HepG2 (cell line): ENCODE measurements around the gene FKBP10. TPM values are rescaled to one million over a fixed set of nuclear protein-coding genes. Genes with fewer than 3 reads are reported as not detected.

Experiments used
- AGO1 ChIP-seq: fragments of 200-400 bp; formaldehyde crosslinking; IDR thresholded peaks from 2 replicates; pipeline ENCODE4 v1.6.1; 2017; ENCODE audit warnings: mild to moderate bottlenecking, low read depth, low read length, moderate library complexity; ENCODE audit not compliant: poor library complexity, severe bottlenecking
- CEBPB ChIP-seq: IDR thresholded peaks from 2 replicates; pipeline ENCODE4 v1.6.1; 2011; ENCODE audit warnings: low read depth, low read length, improper control_type of control experiment, borderline replicate concordance
- HNF4G ChIP-seq, 2 experiments: sonication (generic) in 1 of 2; formaldehyde crosslinking in 1 of 2; IDR thresholded peaks; 2 replicates each; pipeline versions ENCODE4 v1.4.0 to v1.6.1; 2011 to 2020; ENCODE audit warnings: borderline replicate concordance in 2 of 2, low read depth in 2 of 2, mild to moderate bottlenecking in 2 of 2, low read length in 1 of 2, missing genetic modification reagents in 1 of 2, moderate library complexity in 1 of 2
- NONO ChIP-seq, 2 experiments: fragments of 450-650 bp in 1 of 2; sonication (generic) in 1 of 2; formaldehyde crosslinking in 1 of 2; IDR thresholded peaks in 1 of 2; conservative IDR thresholded peaks in 1 of 2; 2 replicates each; pipeline versions ENCODE4 v1.6.1 to v1.8.0; 2017 to 2022; ENCODE audit warnings: mild to moderate bottlenecking in 1 of 2, missing genetic modification reagents in 1 of 2, moderate library complexity in 1 of 2
- NPAS2 ChIP-seq: sonication (generic); formaldehyde crosslinking; IDR thresholded peaks from 2 replicates; pipeline ENCODE4 v1.8.0; 2022; ENCODE audit warnings: mild to moderate bottlenecking, missing genetic modification reagents, borderline replicate concordance
- PAF1 ChIP-seq: IDR thresholded peaks from 2 replicates; pipeline ENCODE4 v1.6.1; 2016; ENCODE audit warnings: missing genetic modification reagents, missing compliant biosample characterization
- SCMH1 ChIP-seq: sonication (generic); formaldehyde crosslinking; IDR thresholded peaks from 2 replicates; pipeline ENCODE4 v1.9.0; 2021; ENCODE audit warnings: missing genetic modification reagents, mild to moderate bottlenecking, borderline replicate concordance
- SNAPC4 ChIP-seq: sonication (generic); formaldehyde crosslinking; IDR thresholded peaks from 2 replicates; pipeline ENCODE4 v1.4.0; 2020; ENCODE audit warnings: mild to moderate bottlenecking, missing genetic modification reagents
- SNAPC5 ChIP-seq: sonication (generic); formaldehyde crosslinking; IDR thresholded peaks from 2 replicates; pipeline ENCODE4 v1.8.1; 2023; ENCODE audit warnings: mild to moderate bottlenecking, missing genetic modification reagents, borderline replicate concordance
- SPEN ChIP-seq: sonication (generic); formaldehyde crosslinking; IDR thresholded peaks from 2 replicates; pipeline ENCODE4 v1.5.1; 2020; ENCODE audit warnings: low read depth, mild to moderate bottlenecking, missing genetic modification reagents
- ZFP36L1 ChIP-seq: sonication (generic); formaldehyde crosslinking; IDR thresholded peaks from 2 replicates; pipeline ENCODE4 v1.8.0; 2022; ENCODE audit warnings: mild to moderate bottlenecking, missing genetic modification reagents, moderate library complexity
- ZIK1 ChIP-seq: sonication (generic); formaldehyde crosslinking; IDR thresholded peaks from 2 replicates; pipeline ENCODE4 v1.5.0; 2020; ENCODE audit warnings: mild to moderate bottlenecking, low read depth, missing genetic modification reagents, borderline replicate concordance
- ZNF552 ChIP-seq: sonication (generic); formaldehyde crosslinking; IDR thresholded peaks from 2 replicates; pipeline ENCODE4 v1.9.0; 2022; ENCODE audit warnings: missing genetic modification reagents, mild to moderate bottlenecking, borderline replicate concordance
- ZNF556 ChIP-seq: sonication (generic); formaldehyde crosslinking; IDR thresholded peaks from 2 replicates; pipeline ENCODE4 v1.4.0; 2020; ENCODE audit warnings: mild to moderate bottlenecking, missing genetic modification reagents, borderline replicate concordance
- ZNF572 ChIP-seq: sonication (generic); formaldehyde crosslinking; IDR thresholded peaks from 2 replicates; pipeline ENCODE4 v1.5.1; 2020; ENCODE audit warnings: mild to moderate bottlenecking, missing genetic modification reagents
- ZNF577 ChIP-seq: sonication (generic); formaldehyde crosslinking; IDR thresholded peaks from 2 replicates; pipeline ENCODE4 v1.4.0; 2020; ENCODE audit warnings: mild to moderate bottlenecking, low read depth, missing genetic modification reagents, borderline replicate concordance
- ZNF609 ChIP-seq: sonication (generic); formaldehyde crosslinking; IDR thresholded peaks from 2 replicates; pipeline ENCODE4 v1.4.0; 2020; ENCODE audit warnings: mild to moderate bottlenecking, missing genetic modification reagents, borderline replicate concordance
- polyA plus RNA-seq, 8 experiments: library from polyadenylated mRNA; depleted of rRNA in 3 of 8; stranded (reverse) in 7 of 8; unstranded in 1 of 8; fragments of >200 nt; fragmentation: Illumina TruSeq in 4 of 8; extraction: Trizol in 4 of 8; gene quantifications; 2 replicates each; pipeline versions ENCODE4 v1.2.1 to v1.2.3, GENCODE V29; 2011 to 2016; ENCODE audit warnings: low read depth in 4 of 8, missing spikeins in 1 of 8, mixed read lengths in 1 of 8; ENCODE audit not compliant: insufficient read depth in 1 of 8
- total RNA-seq, 5 experiments: library from RNA; depleted of rRNA; stranded (reverse); fragments of >200 nt; fragmentation: Illumina TruSeq; extraction: Trizol; gene quantifications; 2 replicates each; pipeline ENCODE4 v1.2.3, GENCODE V29; 2016; ENCODE audit warnings: low read depth in 1 of 5

The FKBP10 gene
- total and polyA plus RNA-seq, 2 of the 13 experiments (the other 11 are each of a cell fraction or from before 2014, with no cell fraction given): 149 to 573 TPM

DNA sequence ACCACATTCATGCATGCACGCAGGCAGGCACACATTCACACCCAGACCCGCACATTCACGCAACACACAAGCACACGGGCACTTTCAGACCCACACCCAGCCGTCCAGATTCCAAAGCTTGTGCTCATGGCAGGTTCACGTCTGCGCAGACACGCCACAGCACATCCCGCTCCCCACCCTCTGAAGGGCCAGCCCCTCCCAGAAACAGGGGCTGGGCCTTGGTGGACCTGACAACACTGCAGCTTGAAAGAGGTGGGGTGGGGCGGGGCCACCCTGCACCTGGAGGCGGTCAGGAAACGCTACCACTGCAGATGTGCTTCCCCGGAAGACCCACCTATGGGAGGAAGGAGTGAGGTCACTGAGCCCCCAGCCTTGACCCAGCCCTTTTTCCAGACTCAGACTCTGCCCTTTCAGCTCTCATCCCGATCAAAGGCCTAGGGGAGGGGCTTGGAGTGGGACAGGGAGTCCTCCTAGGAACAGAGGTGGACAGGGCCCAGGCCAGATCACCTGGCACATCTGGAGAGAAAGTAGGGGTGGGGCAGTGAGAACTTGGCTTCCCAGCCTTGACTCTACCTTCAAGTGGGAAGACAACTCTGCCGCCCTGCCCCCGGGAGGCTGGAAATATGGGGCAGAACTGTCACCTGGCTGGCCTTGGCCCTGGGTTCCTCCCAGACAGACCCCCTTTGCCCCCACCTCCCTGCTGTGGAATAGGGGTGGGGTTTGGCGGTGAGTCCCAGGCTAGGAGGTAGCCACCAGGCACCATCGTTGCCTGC, 12.0 kb upstream of the FKBP10 start (continued):
- TF ChIP-seq ZNF572 (CRISPR knock-in tag) (peak; percentile 75; the same call in 1 of the 2 replicates), SNAPC4 (CRISPR knock-in tag) (no peak), SCMH1 (no peak), ZIK1 (CRISPR knock-in tag) (0 out of 2 replicates have a peak, but pooled peaks have one; percentile 4), ZNF609 (no peak; the same call in 1 of the 2 replicates), PAF1 (CRISPR knock-in tag) (no peak), NONO (IDR thresholded peaks at IDR 0.05) (no peak), NONO (CRISPR knock-in tag; conservative IDR thresholded peaks at IDR 0.05) (peak; percentile 70; the same call in 1 of the 2 replicates), CEBPB (no peak), HNF4G (IDR thresholded peaks at IDR 0.05; ENCODE audit: borderline replicate concordance, low read depth, low read length) (peak; percentile 64), HNF4G (CRISPR knock-in tag; IDR thresholded peaks at IDR 0.05; ENCODE audit: borderline replicate concordance, low read depth) (peak; percentile 76; the same call in 1 of the 2 replicates), ZFP36L1 (CRISPR knock-in tag) (no peak), SNAPC5 (CRISPR knock-in tag) (0 out of 2 replicates have a peak, but pooled peaks have one; percentile 16), ZNF556 (CRISPR knock-in tag) (no peak; the same call in 1 of the 2 replicates), ZNF577 (CRISPR knock-in tag) (no peak), SPEN (CRISPR knock-in tag) (no peak; the same call in 1 of the 2 replicates), AGO1 (peak; percentile 79), NPAS2 (CRISPR knock-in tag) (no peak), ZNF552 (CRISPR knock-in tag) (no peak; the same call in 1 of the 2 replicates)
